Neural progenitor cell (in vitro differentiated cells): Measurements from ENCODE around the gene SH3GLB2.

Experiments
- EZH2phosphoT487 ChIP-seq: fragments of 200-600 bp; sonication (generic); IDR thresholded peaks from 2 replicates; pipeline ENCODE4 v1.6.1; 2017; ENCODE audit warnings: antibody characterized with exemption
- TF ChIP-seq, protein P1 (sequence below): fragments of 200-600 bp; sonication (generic); IDR thresholded peaks from 2 replicates; pipeline ENCODE4 v1.5.1; 2017; ENCODE audit warnings: antibody characterized with exemption, mild to moderate bottlenecking

DNA sequence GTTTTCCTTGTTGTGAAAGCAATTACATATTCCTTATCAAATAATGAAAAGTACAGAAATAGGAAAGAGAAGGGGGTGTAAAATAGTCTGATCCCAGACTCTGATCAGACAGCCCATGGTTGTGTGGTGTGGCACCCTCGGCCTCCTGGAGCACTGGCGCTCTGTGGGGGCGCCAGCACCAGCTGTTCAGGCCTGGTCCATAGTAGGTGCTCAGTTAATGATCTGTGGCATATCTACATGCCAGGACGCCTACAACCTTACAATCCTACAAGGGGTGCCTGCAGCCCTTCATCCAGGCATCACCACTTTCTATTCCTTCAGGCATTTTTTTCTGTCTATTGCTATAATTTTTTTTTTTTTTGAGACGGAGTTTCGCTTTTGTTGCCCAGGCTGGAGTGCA, 24.9 kb upstream of the SH3GLB2 start:
- TF ChIP-seq, protein P1, sequence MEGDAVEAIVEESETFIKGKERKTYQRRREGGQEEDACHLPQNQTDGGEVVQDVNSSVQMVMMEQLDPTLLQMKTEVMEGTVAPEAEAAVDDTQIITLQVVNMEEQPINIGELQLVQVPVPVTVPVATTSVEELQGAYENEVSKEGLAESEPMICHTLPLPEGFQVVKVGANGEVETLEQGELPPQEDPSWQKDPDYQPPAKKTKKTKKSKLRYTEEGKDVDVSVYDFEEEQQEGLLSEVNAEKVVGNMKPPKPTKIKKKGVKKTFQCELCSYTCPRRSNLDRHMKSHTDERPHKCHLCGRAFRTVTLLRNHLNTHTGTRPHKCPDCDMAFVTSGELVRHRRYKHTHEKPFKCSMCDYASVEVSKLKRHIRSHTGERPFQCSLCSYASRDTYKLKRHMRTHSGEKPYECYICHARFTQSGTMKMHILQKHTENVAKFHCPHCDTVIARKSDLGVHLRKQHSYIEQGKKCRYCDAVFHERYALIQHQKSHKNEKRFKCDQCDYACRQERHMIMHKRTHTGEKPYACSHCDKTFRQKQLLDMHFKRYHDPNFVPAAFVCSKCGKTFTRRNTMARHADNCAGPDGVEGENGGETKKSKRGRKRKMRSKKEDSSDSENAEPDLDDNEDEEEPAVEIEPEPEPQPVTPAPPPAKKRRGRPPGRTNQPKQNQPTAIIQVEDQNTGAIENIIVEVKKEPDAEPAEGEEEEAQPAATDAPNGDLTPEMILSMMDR: no peak
- TF ChIP-seq EZH2phosphoT487: no peak
